Large intestine (tissue), 3 donors: Measurements from ENCODE around the gene HACD4. TPM values are rescaled to one million over a fixed set of nuclear protein-coding genes. Genes with fewer than 3 reads are reported as not detected.

Experiments used
- DNase-seq, 2 donors: peaks; one replicate each; pipeline versions ENCODE4 v3.0.0 to v3.0.0-alpha.2; 2013
- H3K27ac ChIP-seq: one replicate; pipeline ENCODE4 v1.5.1; 2013; ENCODE audit warnings: low read length
- H3K27me3 ChIP-seq: 2 replicates; pipeline ENCODE4 v1.6.1; 2013; ENCODE audit warnings: low read length; ENCODE audit not compliant: control insufficient read depth, insufficient read depth
- H3K36me3 ChIP-seq: 2 replicates; pipeline ENCODE4 v1.6.1; 2013; ENCODE audit warnings: low read length; ENCODE audit not compliant: control insufficient read depth, insufficient read depth
- H3K4me1 ChIP-seq: one replicate; pipeline ENCODE4 v1.6.1; 2013; ENCODE audit warnings: low read length; ENCODE audit not compliant: control insufficient read depth, insufficient read depth
- H3K4me3 ChIP-seq: one replicate; pipeline ENCODE4 v1.5.1; 2013; ENCODE audit warnings: low read length
- H3K9me3 ChIP-seq: one replicate; pipeline ENCODE4 v1.6.1; 2013; ENCODE audit warnings: mild to moderate bottlenecking, low read depth, low read length, moderate library complexity; ENCODE audit not compliant: control insufficient read depth
- WGBS: methylation state at CpG from one replicate; pipeline ENCODE4 v1.1.5; 2013; ENCODE audit warnings: low lambda C conversion rate; ENCODE audit not compliant: insufficient coverage; 5-methylcytosine and 5-hydroxymethylcytosine counted together
- polyA plus RNA-seq: library from polyadenylated mRNA; unstranded; fragments of 120-200 nt; gene quantifications from one replicate; pipeline ENCODE4 v1.2.1, GENCODE V29; 2013

HACD4 gene
- polyA plus RNA-seq, 1 donor: 4.8 TPM

- Histone ChIP-seq H3K27me3 (no peaks in the 10 kb centered on the region), H3K4me1 (no peaks in the 10 kb centered on the region), H3K27ac (no peak overlapping the region), H3K9me3 (no peaks in the 10 kb centered on the region), H3K36me3 (peaks cover 21% of the 10 kb centered on the region), H3K4me3 (no peak overlapping the region)
- DNase-seq: no peak
- 100% methylated on average over 2 of the region's 3 CpGs for WGBS
These were observed 37.0 kb downstream of the HACD4 start for GRCh38 chr9:20994486-20994885.

GRCh38 chr9:20990867-20991266 is 40.6 kb downstream of the HACD4 start:
- H3K36me3 ChIP-seq: peaks cover 26% of the 10 kb centered on the region
- H3K27me3 ChIP-seq: no peaks in the 10 kb centered on the region
- 100% methylated on average over 1 of the region's 2 CpGs for WGBS
- H3K4me1 ChIP-seq: no peaks in the 10 kb centered on the region
- H3K4me3 ChIP-seq: no peak overlapping the region
- DNase-seq: no peak
- H3K9me3 ChIP-seq: no peaks in the 10 kb centered on the region
- no peak overlapping the region for H3K27ac ChIP-seq

- no peaks in the 10 kb centered on the region for H3K4me1 ChIP-seq
- WGBS: 100% methylated on average over 2 of the region's 6 CpGs
- no peaks in the 10 kb centered on the region for H3K9me3 ChIP-seq
- H3K27ac ChIP-seq: no peak overlapping the region
- no peaks in the 10 kb centered on the region for H3K27me3 ChIP-seq
- DNase-seq: no peak
- no peak overlapping the region for H3K4me3 ChIP-seq
- peaks cover 26% of the 10 kb centered on the region for H3K36me3 ChIP-seq
These were observed 41.5 kb downstream of the HACD4 start for GRCh38 chr9:20989923-20990341.

- H3K9me3 ChIP-seq: no peaks in the 10 kb centered on the region
- no peaks in the 10 kb centered on the region for H3K27me3 ChIP-seq
- no peak overlapping the region for H3K27ac ChIP-seq
- peaks cover 20% of the 10 kb centered on the region for H3K36me3 ChIP-seq
- H3K4me3 ChIP-seq: no peak overlapping the region
- WGBS: 0% methylated on average over 1 of the region's 3 CpGs
- DNase-seq: no peak
- no peaks in the 10 kb centered on the region for H3K4me1 ChIP-seq
These were observed 42.6 kb downstream of the HACD4 start for GRCh38 chr9:20988671-20989315.

GRCh38 chr9:20988061-20988460 is 43.4 kb downstream of the HACD4 start:
- Histone ChIP-seq H3K36me3 (peaks cover 20% of the 10 kb centered on the region), H3K9me3 (no peaks in the 10 kb centered on the region), H3K27ac (no peak overlapping the region), H3K4me3 (no peak overlapping the region), H3K4me1 (no peaks in the 10 kb centered on the region), H3K27me3 (no peaks in the 10 kb centered on the region)
- WGBS: no CpG with 5 or more reads among the region's 3 CpGs
- no peak for DNase-seq

- WGBS: no CpG with 5 or more reads among the region's 1 CpG
- no peaks in the 10 kb centered on the region for H3K4me1 ChIP-seq
- no peak for DNase-seq
- no peaks in the 10 kb centered on the region for H3K27me3 ChIP-seq
- no peak overlapping the region for H3K27ac ChIP-seq
- no peak overlapping the region for H3K4me3 ChIP-seq
- H3K9me3 ChIP-seq: no peaks in the 10 kb centered on the region
- H3K36me3 ChIP-seq: peaks cover 20% of the 10 kb centered on the region
These were observed 43.9 kb downstream of the HACD4 start for GRCh38 chr9:20987521-20987920.

- Histone ChIP-seq H3K4me3 (no peak overlapping the region), H3K27ac (no peak overlapping the region), H3K27me3 (no peaks in the 10 kb centered on the region), H3K36me3 (peaks cover 16% of the 10 kb centered on the region), H3K4me1 (no peaks in the 10 kb centered on the region), H3K9me3 (no peaks in the 10 kb centered on the region)
- DNase-seq: no peak
- no CpG with 5 or more reads among the region's 6 CpGs for WGBS
These were observed 45.4 kb downstream of the HACD4 start for GRCh38 chr9:20985851-20986600.

- Histone ChIP-seq H3K36me3 (peaks cover 5% of the 10 kb centered on the region), H3K27me3 (no peaks in the 10 kb centered on the region), H3K4me1 (no peaks in the 10 kb centered on the region), H3K4me3 (no peak overlapping the region), H3K27ac (no peak overlapping the region), H3K9me3 (no peaks in the 10 kb centered on the region)
- DNase-seq: no peak
- WGBS: no CpG with 5 or more reads among the region's 3 CpGs
These were observed 46.9 kb downstream of the HACD4 start for GRCh38 chr9:20984506-20984905.

- no CpG with 5 or more reads among the region's 2 CpGs for WGBS
- H3K27me3 ChIP-seq: no peaks in the 10 kb centered on the region
- no peak overlapping the region for H3K4me3 ChIP-seq
- H3K36me3 ChIP-seq: peaks cover 10% of the 10 kb centered on the region
- DNase-seq: peak in 1 of 2 donors; percentile 23
- H3K27ac ChIP-seq: no peak overlapping the region
- H3K4me1 ChIP-seq: no peaks in the 10 kb centered on the region
- no peaks in the 10 kb centered on the region for H3K9me3 ChIP-seq
These were observed 50.0 kb downstream of the HACD4 start for GRCh38 chr9:20981486-20981885.

- no CpG with 5 or more reads among the region's 3 CpGs for WGBS
- no peak for DNase-seq
These were observed 50.5 kb downstream of the HACD4 start for GRCh38 chr9:20980832-20981455.

More at GRCh38 chr9:20980832-20981455, 50.5 kb downstream of the HACD4 start:
- H3K36me3 ChIP-seq: peaks cover 7% of the 10 kb centered on the region
- H3K27me3 ChIP-seq: no peaks in the 10 kb centered on the region
- no peak overlapping the region for H3K27ac ChIP-seq
- no peaks in the 10 kb centered on the region for H3K4me1 ChIP-seq
- H3K4me3 ChIP-seq: no peak overlapping the region
- no peaks in the 10 kb centered on the region for H3K9me3 ChIP-seq
